IMR-90 (cell line): ENCODE data around the gene TADA2A. TPM values are rescaled to one million over a fixed set of nuclear protein-coding genes. Genes with fewer than 3 reads are reported as not detected.

ENCODE experiments used
- ATAC-seq: fragments of 200-7000 bp; cut with Tn5 transposase; 2 replicates; pipeline ENCODE4 v1.9.1; 2020; ENCODE audit warnings: low read depth, mild to moderate bottlenecking, moderate library complexity
- BruUV-seq: library from RNA; stranded (reverse); fragments of 400-500 nt; replicated peaks from 2 replicates; lab custom pipeline; 2021; lab: Mats Ljungman, UMichigan
- CTCF ChIA-PET: fragments of 300-600 bp; formaldehyde crosslinking; extraction: SDS; loops from one replicate; lab custom pipeline; 2021; ENCODE audit warnings: antibody characterized with exemption; lab: Yijun Ruan, JAX
- POLR2A ChIA-PET: fragments of 300-600 bp; sonication (Branson Sonifier 250); formaldehyde crosslinking; loops from one replicate; lab custom pipeline; 2022; ENCODE audit warnings: antibody characterized with exemption; ENCODE audit not compliant: unreplicated experiment; lab: Charles Lee
- DNase-seq: peaks from one replicate; pipeline ENCODE4 v3.0.0; 2013
- H2AFZ ChIP-seq: replicated peaks from 2 replicates; pipeline ENCODE3; 2013; ENCODE audit warnings: low read length, mild to moderate bottlenecking; ENCODE audit not compliant: poor library complexity
- H2AK5ac ChIP-seq: 2 replicates; pipeline ENCODE4 v1.6.1; 2013; ENCODE audit warnings: low read depth, low read length, inconsistent platforms
- H2AK9ac ChIP-seq: replicated peaks from 2 replicates; pipeline ENCODE3; 2013; ENCODE audit warnings: mild to moderate bottlenecking, low read depth, low read length, moderate library complexity; ENCODE audit not compliant: poor library complexity
- H2BK120ac ChIP-seq: 2 replicates; pipeline ENCODE4 v1.6.1; 2013; ENCODE audit warnings: low read depth, low read length, inconsistent platforms
- H2BK15ac ChIP-seq: 3 replicates; pipeline ENCODE4 v1.6.1; 2013; ENCODE audit warnings: low read depth, low read length, inconsistent platforms
- H2BK20ac ChIP-seq: 2 replicates; pipeline ENCODE4 v1.6.1; 2013; ENCODE audit warnings: low read depth, mild to moderate bottlenecking, inconsistent platforms, low read length, moderate library complexity
- H2BK5ac ChIP-seq: 2 replicates; pipeline ENCODE4 v1.6.1; 2013; ENCODE audit warnings: mild to moderate bottlenecking, low read depth, low read length, inconsistent platforms; ENCODE audit not compliant: poor library complexity, severe bottlenecking
- H3K14ac ChIP-seq: replicated peaks from 2 replicates; pipeline ENCODE4 v1.6.1; 2013; ENCODE audit warnings: low read depth, low read length, inconsistent platforms
- H3K18ac ChIP-seq: 2 replicates; pipeline ENCODE4 v1.6.1; 2013; ENCODE audit warnings: low read depth, low read length, control low read depth
- H3K23ac ChIP-seq: 2 replicates; pipeline ENCODE4 v1.6.1; 2013; ENCODE audit warnings: low read depth, low read length, inconsistent platforms
- H3K27ac ChIP-seq: 2 replicates; pipeline ENCODE4 v1.5.1; 2013; ENCODE audit warnings: mild to moderate bottlenecking, control low read depth, low read length; ENCODE audit not compliant: insufficient read depth
- H3K27me3 ChIP-seq: 2 replicates; pipeline ENCODE4 v1.6.1; 2013; ENCODE audit warnings: low read length; ENCODE audit not compliant: control insufficient read depth, insufficient read depth
- H3K36me3 ChIP-seq: 2 replicates; pipeline ENCODE4 v1.6.1; 2013; ENCODE audit warnings: low read length, mixed read lengths; ENCODE audit not compliant: control insufficient read depth, insufficient read depth
- H3K4ac ChIP-seq: 2 replicates; pipeline ENCODE4 v1.6.1; 2013; ENCODE audit warnings: low read depth, low read length, inconsistent platforms
- H3K4me1 ChIP-seq: 2 replicates; pipeline ENCODE4 v1.6.1; 2013; ENCODE audit warnings: low read length, mixed read lengths; ENCODE audit not compliant: control insufficient read depth, insufficient read depth
- H3K4me2 ChIP-seq: 2 replicates; pipeline ENCODE4 v1.6.1; 2013; ENCODE audit warnings: low read depth, mild to moderate bottlenecking, control low read depth, low read length, moderate library complexity
- H3K4me3 ChIP-seq: 2 replicates; pipeline ENCODE4 v1.5.1; 2013; ENCODE audit warnings: low read depth, mild to moderate bottlenecking, control low read depth, low read length, moderate library complexity; ENCODE audit not compliant: insufficient read depth
- H3K56ac ChIP-seq: 2 replicates; pipeline ENCODE4 v1.6.1; 2013; ENCODE audit warnings: low read length, inconsistent platforms; ENCODE audit not compliant: insufficient read depth; ENCODE audit errors: extremely low read depth
- H3K79me1 ChIP-seq, 2 experiments: 2 replicates each; pipeline ENCODE4 v1.6.1; 2013; ENCODE audit warnings: low read length in 2 of 2, inconsistent platforms in 1 of 2, low read depth in 1 of 2
- H3K9ac ChIP-seq: 2 replicates; pipeline ENCODE4 v1.6.1; 2013; ENCODE audit warnings: low read depth, low read length, control low read depth
- H3K9me1 ChIP-seq: 2 replicates; pipeline ENCODE4 v1.6.1; 2013; ENCODE audit warnings: low read length, inconsistent platforms; ENCODE audit not compliant: insufficient read depth
- H3K9me3 ChIP-seq: 2 replicates; pipeline ENCODE4 v1.6.1; 2013; ENCODE audit warnings: low read length; ENCODE audit not compliant: control insufficient read depth, insufficient read depth
- H4K20me1 ChIP-seq: 2 replicates; pipeline ENCODE4 v1.6.1; 2013; ENCODE audit warnings: low read length, inconsistent platforms; ENCODE audit not compliant: insufficient read depth
- H4K5ac ChIP-seq: 2 replicates; pipeline ENCODE4 v1.6.1; 2013; ENCODE audit warnings: mild to moderate bottlenecking, low read depth, low read length, control low read depth
- H4K8ac ChIP-seq, 2 experiments: 2 replicates each; pipeline ENCODE4 v1.6.1; 2013; ENCODE audit warnings: low read depth in 2 of 2, low read length in 2 of 2, control low read depth in 1 of 2, inconsistent platforms in 1 of 2
- H4K91ac ChIP-seq: 2 replicates; pipeline ENCODE4 v1.6.1; 2013; ENCODE audit warnings: low read depth, low read length, inconsistent platforms; ENCODE audit not compliant: insufficient read depth
- SMC3 ChIP-seq: fragments of 150-350 bp; IDR thresholded peaks from 2 replicates; pipeline ENCODE4 v1.6.1; 2016; ENCODE audit warnings: low read depth, mild to moderate bottlenecking, antibody characterized with exemption, low read length, moderate library complexity
- whole genome bisulfite sequencing, 2 experiments: methylation state at CpG; one replicate each; pipeline versions ENCODE4 v1.1.5 to v1.1.7; 2013; ENCODE audit warnings: missing lambda C conversion rate in 2 of 2; ENCODE audit not compliant: insufficient read length in 1 of 2; ENCODE audit errors: extremely low coverage in 2 of 2; 5-methylcytosine and 5-hydroxymethylcytosine counted together
- dilution Hi-C: fragments of 300-500 bp; cut with HindIII; formaldehyde crosslinking; loops from one replicate; pipeline ENCODE4 v1.14.3; 2018; ENCODE audit warnings: low sequenced_read_pairs; ENCODE audit not compliant: unreplicated experiment
- in situ Hi-C: fragments of 300-500 bp; cut with MboI; formaldehyde crosslinking; loops from 3 replicates; pipeline ENCODE4 v1.14.3; 2019; ENCODE audit warnings: low sequenced_read_pairs, inconsistent platforms, mixed read lengths
- intact Hi-C: fragments of 100-400 bp; cut with micrococcal nuclease; formaldehyde crosslinking; loops from 2 replicates; pipeline ENCODE4 v1.10.0; 2022
- polyA plus RNA-seq, 3 experiments: library from polyadenylated mRNA; depleted of rRNA; stranded (reverse); fragments of >200 nt; gene quantifications; 2 replicates each; pipeline ENCODE4 v1.2.3, GENCODE V29; 2012; ENCODE audit warnings: low replicate concordance in 1 of 3
- total RNA-seq: library from RNA; depleted of rRNA; stranded (reverse); fragments of >200 nt; gene quantifications from 2 replicates; pipeline ENCODE4 v1.2.3, GENCODE V29; 2012

The TADA2A gene
- total and polyA plus RNA-seq, 2 of the 4 experiments (the other 2 are of a cell fraction), result 13.1 to 19.7 TPM

- BruUV-seq, result no TSS peak
- dilution Hi-C loops, result no loop called here
- ATAC-seq, result no peak
These were observed 16.4 kb downstream of the TADA2A start for GRCh38 chr17:37422971-37423625.

More at GRCh38 chr17:37422971-37423625, 16.4 kb downstream of the TADA2A start:
- Histone ChIP-seq H3K4me1 (no peaks in the 10 kb centered on the region), H3K27me3 (no peaks in the 10 kb centered on the region), H3K4ac (no peak overlapping the region), H3K9ac (no peak overlapping the region), H3K27ac (no peak overlapping the region), H4K8ac (0 out of 4 replicates have a peak overlapping the region, but pooled peaks of 1 of the 2 experiments have one; percentile 9), H2BK5ac (no peak overlapping the region), H3K9me1 (no peaks in the 10 kb centered on the region; the same call in 1 of the 2 replicates), H3K4me3 (no peak overlapping the region), H3K9me3 (no peaks in the 10 kb centered on the region), H3K36me3 (peaks cover 26% of the 10 kb centered on the region), H2BK120ac (no peak overlapping the region), H3K14ac (no peak overlapping the region), H3K23ac (no peak overlapping the region), H4K20me1 (no peaks in the 10 kb centered on the region), H2AK9ac (no peak overlapping the region), H2AFZ (no peak overlapping the region), H3K56ac (no peak overlapping the region), H2AK5ac (no peak overlapping the region), H3K18ac (no peak overlapping the region), H4K91ac (no peak overlapping the region; the same call in 1 of the 2 replicates), H3K79me1 (peaks cover 7 to 25% of the 10 kb centered on the region in 2 experiments), H2BK20ac (no peak overlapping the region), H3K4me2 (no peak overlapping the region), H2BK15ac (no peak overlapping the region), H4K5ac (no peak overlapping the region)
- intact Hi-C loops (no loop called here), in situ Hi-C loops (no loop called here)
- CTCF ChIA-PET, result no interaction called here
- no peak for TF ChIP-seq SMC3
- no peak for DNase-seq
- POLR2A ChIA-PET, result no interaction called here
- WGBS, 2 experiments, result 86% methylated on average over 1 of the region's 4 CpGs; no CpG with 5 or more reads in 1 of the 2 experiments
